ENCODE data around the gene ELP4. TPM values are rescaled to one million over a fixed set of nuclear protein-coding genes. Genes with fewer than 3 reads are reported as not detected.

The ELP4 gene
- 14.6 and 20.4 TPM in 2 replicates for total RNA-seq

GRCh38 chr11:31509429-31510345 is at the start of gene ELP4, which contains the start of gene IMMP1L:
Gene ELP4 (plus strand): TSS chr11:31509767. CDS start chr11:31509785, 18 bp downstream.
Gene IMMP1L (minus strand): TSS chr11:31509622. CDS start chr11:31463276, 46,346 bp downstream.

GRCh38 chr11:31810779-31811647 is 301.4 kb downstream of the ELP4 start, which contains the start of gene PAX6:
Gene PAX6 (minus strand): TSS chr11:31811322. CDS start chr11:31806411, 4,911 bp downstream.

Other genes with a start within 250 kb of the ELP4 start
- under 0.01 TPM in 1 of 2 replicates, not detected in the other for gene DCDC1, start 140.0 kb upstream of the ELP4 start, total RNA-seq
- 17.2 and 18.7 TPM in 2 replicates for gene DNAJC24, start 139.9 kb upstream of the ELP4 start, total RNA-seq
- gene IMMP1L, start 145 bp upstream of the ELP4 start, total RNA-seq = 8.1 and 9.4 TPM in 2 replicates